A673 (cell line): Measurements from ENCODE around the gene JMJD8.

Experiments used
- CTCF ChIP-seq: fragments of 300-800, 200-600 bp; sonication (generic); conservative IDR thresholded peaks from 2 replicates; pipeline ENCODE4 v1.5.1; 2017; ENCODE audit warnings: low read depth, mild to moderate bottlenecking, antibody characterized with exemption, low read length, moderate library complexity, mixed read lengths
- EZH2 ChIP-seq: fragments of 200-600 bp; sonication (generic); IDR thresholded peaks from 2 replicates; pipeline ENCODE4 v1.6.1; 2017; ENCODE audit warnings: borderline replicate concordance, low read depth, mild to moderate bottlenecking, mixed read lengths, antibody characterized with exemption, low read length; ENCODE audit not compliant: poor library complexity, severe bottlenecking

- TF ChIP-seq CTCF, result no peak
- no peak for TF ChIP-seq EZH2
Measured at GRCh38 chr16:724188-725040, 40.3 kb upstream of the JMJD8 start.
